GM21576 (cell line): ENCODE data around the gene SLC19A3.
"Not testable (repeated sequence)": the region's sequence is repeated elsewhere in the genome, so short reads cannot be mapped to it uniquely, and the experiment has no call there.

ENCODE experiments used
- ATAC-seq: cut with Tn5 transposase; IDR thresholded peaks from one replicate; pipeline ENCODE4 v1.9.1; 2021; ENCODE audit warnings: mild to moderate bottlenecking, moderate library complexity; ENCODE audit not compliant: unreplicated experiment

The SLC19A3 gene

DNA sequence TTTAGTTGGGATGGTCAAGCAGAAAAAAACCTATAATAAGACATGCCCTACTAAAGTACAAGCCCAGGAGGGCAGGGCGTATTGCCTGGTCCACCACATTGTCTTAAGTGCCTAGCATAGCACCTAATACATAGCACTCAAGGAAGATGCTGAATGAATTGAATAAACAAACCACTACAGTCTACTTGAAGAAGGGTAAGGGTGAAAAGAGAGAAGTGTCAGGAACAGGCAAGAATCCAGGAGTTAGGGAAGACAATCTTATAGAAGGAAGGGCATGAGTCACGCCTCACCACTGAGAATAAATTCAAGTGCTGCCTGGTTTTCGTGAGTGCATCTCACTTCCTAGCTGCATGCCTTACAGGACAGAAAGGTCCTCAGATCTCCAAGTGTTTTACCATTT, 13.9 kb downstream of the SLC19A3 start:
- ATAC-seq, result no peak

DNA sequence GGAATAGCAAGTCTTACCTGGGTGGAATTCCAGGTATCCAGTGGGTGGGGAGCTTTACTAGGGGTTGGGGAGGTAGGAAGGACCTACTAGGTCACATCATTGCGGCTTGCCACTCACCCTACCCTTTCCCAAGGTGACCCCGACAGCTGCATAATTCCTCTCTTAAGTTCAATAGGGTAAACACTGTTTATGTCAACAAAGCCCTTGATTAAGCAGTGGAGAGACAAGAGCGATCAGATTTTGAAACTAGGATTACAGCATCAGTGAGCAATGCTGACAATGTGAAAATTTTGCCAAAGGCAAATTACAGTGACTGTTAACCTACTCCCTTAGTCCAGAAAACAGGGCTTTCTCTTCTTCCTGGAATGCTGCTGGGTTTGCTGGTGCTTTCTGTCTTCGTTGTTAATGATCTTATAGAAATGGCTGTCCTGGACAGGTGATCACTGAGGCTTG, 14.5 kb downstream of the SLC19A3 start:
- ATAC-seq, result no peak

GRCh38 chr2:227701556-227701955, 16.3 kb downstream of the SLC19A3 start:
- no peak for ATAC-seq

GRCh38 chr2:227696990-227697679, 20.7 kb downstream of the SLC19A3 start:
- no peak for ATAC-seq

DNA sequence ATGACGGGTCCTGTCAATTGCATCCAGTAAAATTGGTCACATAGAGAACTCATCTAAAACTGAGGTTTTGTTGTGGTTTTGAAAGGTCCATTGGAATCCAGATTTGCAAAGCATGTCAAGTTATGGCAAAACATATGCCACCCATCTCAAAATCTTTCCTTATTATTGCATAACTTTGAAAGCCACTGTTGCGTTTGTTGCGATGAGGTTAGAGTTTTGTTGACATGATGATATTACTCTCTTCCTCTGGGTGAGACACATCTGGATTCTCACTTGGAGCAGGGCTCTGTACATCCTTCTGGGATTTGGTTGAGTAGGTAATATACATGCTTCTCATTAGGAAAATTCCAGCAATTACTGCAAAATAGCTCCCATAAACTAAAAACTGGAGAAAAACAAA, 30.6 kb downstream of the SLC19A3 start:
- ATAC-seq, result no peak

GRCh38 chr2:227684258-227684657, 33.6 kb downstream of the SLC19A3 start:
- ATAC-seq, result no peak

- no peak for ATAC-seq
Observed at GRCh38 chr2:227677928-227678327, 39.9 kb downstream of the SLC19A3 start.

DNA sequence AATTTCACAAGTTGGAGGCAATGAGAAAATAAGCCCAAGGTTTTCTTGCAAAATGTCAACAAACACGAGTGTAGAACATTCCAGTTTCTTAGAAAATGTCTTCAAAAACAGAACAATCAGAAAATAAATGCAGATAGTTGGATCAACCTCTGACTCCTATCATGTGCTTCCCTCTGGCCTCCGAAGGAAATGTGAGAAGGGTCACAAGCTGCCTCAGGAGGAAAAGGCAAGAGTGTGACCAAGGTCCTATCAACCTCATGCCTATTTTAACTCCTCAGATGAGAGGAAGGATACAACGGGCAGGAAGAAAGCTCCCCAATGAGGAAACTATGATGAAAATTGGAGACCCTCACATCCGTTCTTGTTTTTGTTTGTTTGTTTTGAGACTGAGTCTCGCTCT, 43.3 kb downstream of the SLC19A3 start:
- no peak for ATAC-seq

- not testable (repeated sequence) for ATAC-seq
Observed at GRCh38 chr2:227673620-227674019, 44.2 kb downstream of the SLC19A3 start.

DNA sequence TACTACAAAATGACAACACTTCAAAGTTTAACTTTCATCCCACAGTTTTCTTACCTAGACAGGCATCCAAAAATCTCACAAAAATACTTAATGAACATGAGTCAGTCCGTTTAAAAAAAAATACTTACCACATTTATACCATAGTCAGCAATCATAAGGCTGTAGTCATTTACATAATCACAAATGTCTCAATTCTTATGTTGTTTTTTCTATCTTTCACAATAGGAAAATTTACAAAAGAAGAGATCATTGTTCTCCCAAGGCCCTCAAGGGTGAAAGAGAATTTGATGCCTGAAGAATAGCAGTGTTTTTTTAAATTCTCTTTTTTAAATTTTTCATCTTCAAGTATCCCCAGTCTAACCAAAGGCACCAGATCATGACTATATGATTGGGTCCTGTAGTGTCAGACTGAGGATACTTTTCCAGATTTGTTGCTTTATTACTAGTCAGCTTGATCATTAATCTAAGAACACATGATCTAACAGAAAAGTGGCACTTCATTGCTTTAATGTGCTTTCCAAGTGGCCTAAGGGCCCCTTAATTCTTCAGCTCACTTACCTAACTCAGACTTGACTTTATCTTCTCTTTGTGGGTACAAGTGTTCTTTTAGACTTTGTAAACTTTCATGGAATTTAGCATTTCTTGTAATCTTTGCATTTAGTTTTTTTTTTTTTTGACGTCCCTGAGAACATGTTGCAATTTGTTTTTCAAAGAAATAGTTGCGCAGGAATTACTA, 46.5 kb downstream of the SLC19A3 start:
- ATAC-seq, result no peak

DNA sequence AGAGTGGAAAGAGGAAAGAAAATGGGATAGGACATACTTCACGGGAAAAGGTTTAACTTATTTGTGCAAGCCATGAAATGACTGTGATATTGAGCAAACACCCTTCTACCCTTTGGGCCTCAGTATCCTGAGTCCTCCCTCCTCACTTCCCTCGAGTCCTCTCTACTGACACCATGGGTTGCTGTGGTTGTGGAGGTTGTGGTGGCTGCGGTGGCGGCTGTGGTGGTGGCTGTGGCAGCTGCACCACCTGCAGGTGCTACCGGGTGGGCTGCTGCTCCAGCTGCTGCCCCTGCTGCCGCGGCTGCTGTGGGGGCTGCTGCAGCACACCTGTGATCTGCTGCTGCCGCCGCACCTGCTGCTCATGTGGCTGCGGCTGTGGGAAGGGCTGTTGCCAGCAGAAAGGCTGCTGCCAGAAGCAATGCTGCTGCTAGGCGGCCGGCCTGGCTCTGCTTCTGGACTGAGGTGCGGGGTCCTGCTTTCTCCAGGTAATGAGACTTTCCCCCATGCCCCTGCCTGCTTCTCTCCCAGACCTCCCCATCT, 51.1 kb downstream of the SLC19A3 start, which contains the start of gene SCYGR5:
Gene SCYGR5 (plus strand): TSS at position 174 of the 540 bp plus-strand sequence. CDS start 0 bp downstream, at position 174.
- not testable (repeated sequence) for ATAC-seq

DNA sequence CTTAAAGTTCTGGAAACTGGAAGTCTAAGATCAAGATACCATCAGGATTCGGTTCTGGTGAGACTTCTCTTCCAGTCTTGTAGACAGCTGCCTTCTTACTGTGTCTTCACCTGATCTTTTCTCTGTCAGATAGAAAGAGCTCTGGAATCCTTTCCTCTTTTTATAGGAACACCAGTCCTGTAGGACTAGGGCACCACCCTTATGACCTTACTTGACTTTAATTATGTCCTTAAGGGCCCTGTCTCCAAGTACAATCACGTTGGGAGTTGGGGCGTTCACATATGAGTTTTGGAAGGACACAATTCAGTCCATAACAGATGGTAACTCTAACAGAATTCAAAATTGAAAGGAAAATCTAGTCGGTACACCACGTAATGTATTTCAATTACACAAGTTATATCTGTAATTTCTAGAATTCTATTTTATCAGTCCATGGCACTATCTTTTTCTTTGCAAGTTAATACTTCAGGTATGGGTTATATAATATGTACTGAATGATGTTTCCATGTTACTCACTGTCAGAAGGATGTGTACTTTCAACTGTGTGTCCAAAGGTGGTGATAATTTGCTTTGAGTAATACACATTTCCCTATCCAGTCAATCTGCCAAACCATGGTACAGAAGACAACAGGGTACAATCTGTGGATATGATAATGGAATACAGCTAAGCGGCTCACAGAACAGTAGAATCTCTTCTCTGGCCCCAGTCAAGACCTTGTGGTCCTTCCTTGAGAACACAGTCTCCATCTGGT, 52.5 kb downstream of the SLC19A3 start:
- ATAC-seq, result no peak

DNA sequence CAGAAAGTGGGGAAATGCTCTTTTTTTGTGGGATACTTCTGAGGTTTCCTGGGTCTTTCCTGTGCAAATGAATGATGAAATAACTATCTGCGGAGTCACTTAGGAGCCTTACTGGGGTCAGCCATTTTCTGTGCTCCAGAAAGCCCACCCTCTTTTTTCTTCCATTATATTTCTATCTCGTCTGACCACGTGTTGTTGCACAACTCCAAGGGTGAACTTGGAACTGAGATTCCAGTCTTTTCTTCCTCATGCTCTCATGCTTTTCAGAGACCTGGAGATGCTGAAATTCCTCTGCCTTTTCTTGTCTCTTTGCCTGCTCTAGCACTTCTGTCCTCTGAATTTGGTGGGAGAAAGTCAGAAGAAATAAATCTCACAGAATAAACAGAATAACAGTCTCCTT, 56.0 kb downstream of the SLC19A3 start:
- no peak for ATAC-seq

DNA sequence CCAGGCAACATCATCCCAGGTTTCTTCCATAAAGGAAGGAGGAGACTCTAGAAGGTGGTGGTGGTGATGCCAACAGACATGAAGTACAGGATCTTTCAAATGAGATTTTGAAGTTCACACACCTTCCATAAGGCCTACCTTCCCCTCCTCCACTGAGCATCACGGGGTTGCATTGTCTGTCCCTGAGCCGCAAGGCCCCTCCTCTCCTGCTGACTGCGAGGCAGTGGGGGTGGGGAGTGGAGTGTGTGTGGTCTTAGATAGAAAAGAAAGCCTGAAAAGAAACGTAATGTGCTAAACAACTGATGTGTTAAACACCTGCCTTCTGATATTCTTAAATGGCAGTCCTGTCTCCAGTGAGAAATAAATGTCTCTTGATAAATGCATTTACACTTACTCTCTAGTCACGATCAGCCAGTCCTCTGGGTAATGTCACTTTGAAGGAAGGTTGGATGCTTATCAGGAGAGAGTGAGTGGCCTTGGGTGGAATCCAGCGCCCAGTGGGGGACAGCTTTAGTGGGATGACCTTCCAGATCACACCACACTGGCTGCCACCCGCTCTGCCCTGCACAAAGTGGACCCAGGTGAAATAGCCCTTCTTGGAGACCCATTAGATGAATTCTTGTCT, 56.7 kb downstream of the SLC19A3 start:
- ATAC-seq, result no peak

- no peak for ATAC-seq
Observed at GRCh38 chr2:227657199-227657845, 60.5 kb downstream of the SLC19A3 start.

DNA sequence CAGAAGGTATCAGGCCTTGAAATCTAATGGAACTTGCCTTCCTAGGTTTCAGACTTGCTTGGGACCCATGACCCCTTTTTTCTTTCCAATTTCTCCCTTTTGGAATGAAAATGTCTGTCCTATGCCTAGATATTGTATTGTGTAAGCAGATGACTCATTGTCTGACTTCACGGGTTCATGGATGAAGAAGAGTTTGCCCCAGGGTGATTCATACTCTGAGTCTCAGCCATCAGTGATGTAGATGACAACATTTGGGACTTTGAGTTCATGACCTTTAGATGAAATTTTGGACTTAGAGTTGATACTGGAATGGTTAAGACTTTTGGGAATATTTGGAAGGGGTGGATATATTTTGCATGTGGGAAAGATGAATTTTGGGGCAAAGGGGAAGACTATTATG, 62.4 kb downstream of the SLC19A3 start:
- ATAC-seq, result no peak

- no peak for ATAC-seq
Observed at GRCh38 chr2:227654426-227654825, 63.4 kb downstream of the SLC19A3 start.

GRCh38 chr2:227653419-227653818, 64.4 kb downstream of the SLC19A3 start:
- no peak for ATAC-seq

DNA sequence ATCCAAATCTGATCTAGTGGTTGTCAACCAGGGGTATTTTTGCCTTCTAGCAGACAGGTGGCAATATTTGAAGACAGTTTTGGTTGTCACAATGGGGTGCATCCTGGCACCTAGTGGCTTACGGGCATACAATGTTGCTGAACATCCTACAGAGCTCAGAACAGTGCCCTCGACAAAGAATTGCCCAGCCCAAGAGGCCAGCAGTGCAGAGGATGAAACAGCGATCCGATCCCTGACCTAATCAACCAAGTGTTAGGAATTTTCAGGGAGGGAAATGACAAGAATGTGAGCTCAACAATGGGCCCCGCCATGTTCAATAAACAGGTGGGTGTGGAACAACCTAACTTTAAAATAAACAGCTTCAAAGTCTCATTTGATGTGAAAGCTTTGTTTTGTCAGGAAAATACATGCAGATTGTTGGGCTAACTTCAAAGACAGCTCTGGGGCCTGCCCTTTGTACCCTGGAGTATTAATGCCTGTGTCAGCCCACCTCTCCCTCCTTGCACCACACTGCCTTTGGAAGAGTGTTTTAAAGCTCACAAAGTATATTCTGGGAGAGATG, 73.8 kb downstream of the SLC19A3 start:
- no peak for ATAC-seq

- ATAC-seq, result no peak
Observed at GRCh38 chr2:227642656-227643055, 75.2 kb downstream of the SLC19A3 start.
